C1 segment of cervical spinal cord (tissue), 14 donors: ENCODE results near the gene TFDP2.
"Not testable (repeated sequence)": the region's sequence is repeated elsewhere in the genome, so short reads cannot be mapped to it uniquely, and the experiment has no call there.

ENCODE experiments used
- DNase-seq, 14 donors: peaks; one replicate each; lab custom pipeline; 2025; lab: John Stamatoyannopoulos, UW

TFDP2 gene

DNA sequence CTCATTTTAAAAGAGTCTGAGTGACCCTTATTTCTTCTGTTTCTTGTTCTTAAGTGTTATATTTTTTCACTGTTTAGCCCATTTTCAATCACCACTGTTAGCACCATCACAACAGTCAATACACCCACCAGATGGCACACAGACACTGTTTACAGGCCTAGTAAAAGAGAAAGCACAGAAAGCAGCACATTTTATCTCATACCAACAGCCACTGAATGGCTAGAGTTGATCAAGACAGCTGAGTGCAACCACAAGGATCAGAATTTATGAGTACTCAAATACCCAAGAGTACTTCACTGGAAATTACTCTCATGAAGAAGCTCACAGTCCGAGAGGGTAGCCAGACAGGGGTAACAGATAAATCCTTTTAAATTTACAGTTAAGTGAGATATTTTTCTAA is 127.0 kb downstream of the TFDP2 start:
- no peak for DNase-seq

DNA sequence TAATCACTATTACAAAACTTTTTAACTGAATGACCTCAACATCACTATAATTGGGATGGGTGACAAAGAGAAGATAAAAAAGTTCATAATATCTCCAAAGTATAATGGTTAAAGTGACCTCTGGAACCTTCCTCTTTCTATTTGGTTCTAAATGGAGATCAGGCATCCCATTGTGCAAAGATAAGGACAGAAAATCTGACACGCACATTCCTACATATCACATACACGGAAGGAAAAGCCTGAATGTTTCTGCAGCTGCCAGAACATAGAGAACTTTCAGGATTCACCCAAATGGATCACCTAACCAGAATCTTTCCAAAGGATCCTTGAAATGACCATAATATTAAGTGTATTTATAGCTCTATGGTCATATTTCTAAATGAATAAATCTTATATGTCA is 128.2 kb downstream of the TFDP2 start:
- no peak for DNase-seq

DNA sequence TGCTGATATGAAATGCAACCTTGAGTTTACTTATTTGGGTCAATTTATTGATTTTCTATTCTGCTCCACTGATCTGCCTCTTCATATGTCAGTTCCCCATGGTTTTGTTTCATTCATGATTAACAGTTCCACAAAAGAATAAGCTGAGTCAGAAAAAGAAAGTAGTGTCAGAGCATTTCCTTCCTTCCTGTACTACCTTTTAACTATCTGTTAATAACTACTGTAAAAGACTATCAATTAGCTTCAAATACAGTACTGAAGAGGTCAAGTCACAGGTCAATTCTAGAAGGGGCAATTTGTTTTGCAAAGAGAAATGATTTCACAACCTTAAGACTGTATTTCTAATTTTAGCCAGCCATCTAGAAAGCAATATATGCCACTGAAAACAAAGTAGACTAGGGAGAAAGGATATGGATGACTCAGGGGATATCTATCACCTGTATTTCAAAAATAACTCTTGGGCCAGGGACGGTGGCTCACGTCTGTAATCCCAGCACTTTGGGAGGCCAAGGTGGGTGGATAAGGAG is 129.5 kb downstream of the TFDP2 start:
- no peak for DNase-seq

DNA sequence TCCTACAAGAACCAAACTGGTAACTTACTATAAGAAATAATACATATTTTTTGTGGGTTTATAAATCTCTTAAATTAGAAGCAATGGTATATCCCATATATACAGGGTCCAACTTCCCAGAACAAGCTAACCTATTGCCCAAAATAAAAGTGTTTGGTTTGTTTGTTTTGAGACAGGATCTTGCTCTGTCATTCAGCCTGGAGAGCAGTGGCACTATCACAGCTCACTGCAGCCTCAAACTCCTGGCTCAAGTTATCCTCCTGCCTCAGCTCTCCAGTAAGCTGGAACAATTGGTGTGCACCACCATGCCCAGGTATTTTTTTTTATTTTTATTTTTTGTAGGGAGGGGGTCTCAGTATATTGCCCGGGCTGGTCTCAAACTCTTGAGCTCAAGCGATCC is 135.4 kb downstream of the TFDP2 start:
- DNase-seq = no peak

GRCh38 chr3:142013326-142013980 is 135.9 kb downstream of the TFDP2 start:
- no peak for DNase-seq

- no peak for DNase-seq
These were observed 140.3 kb downstream of the TFDP2 start for GRCh38 chr3:142009029-142009428.

DNA sequence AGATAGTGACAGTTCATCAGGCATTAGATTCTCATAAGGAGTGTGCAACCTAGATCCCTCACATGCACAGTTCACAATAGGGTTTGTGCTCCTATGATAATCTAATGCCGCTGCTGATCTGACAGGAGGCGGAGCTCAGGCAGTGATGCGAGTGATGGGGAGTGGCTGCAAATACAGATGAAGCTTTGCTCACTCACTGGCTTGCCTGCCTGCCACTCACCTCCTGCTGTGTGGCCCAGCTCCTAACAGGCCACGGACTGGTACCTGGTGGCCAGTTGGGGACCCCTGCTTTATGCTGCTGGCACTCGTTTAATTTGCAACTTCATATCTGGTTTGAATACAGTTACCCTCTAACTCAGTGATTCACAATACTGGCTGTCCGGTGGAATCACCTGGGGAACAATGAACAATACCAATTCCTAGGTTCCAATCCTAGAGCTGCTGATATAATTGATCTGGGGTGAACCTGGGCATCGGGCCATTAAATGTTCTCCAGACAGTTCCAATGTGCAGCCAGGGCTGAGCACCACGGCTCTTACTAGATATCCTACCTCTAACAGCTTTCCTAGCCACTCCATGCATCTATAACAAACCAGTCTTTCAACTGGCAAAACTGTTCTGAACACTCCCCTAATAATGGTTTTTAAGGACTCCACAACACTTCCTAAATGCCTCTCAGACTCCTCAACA is 141.5 kb downstream of the TFDP2 start:
- no peak for DNase-seq

DNA sequence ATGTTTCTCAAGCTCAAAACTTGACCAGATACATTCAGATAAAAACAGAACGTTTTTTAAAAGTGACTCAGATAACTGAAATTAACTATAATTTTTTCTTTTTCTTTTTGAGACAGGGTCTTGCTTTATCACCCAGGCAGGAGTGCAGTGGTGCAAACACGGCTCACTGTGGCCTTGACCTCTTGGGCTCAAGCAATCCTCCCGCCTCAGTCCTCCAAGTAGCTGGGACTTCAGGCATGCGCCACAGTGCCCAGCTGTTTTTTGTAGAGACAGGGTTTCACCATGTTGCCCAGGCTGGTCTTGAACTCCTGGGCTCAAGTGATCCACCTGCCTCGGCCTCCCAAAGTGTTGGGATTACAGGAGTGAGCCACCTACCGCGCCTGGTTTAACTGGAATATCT is 144.4 kb downstream of the TFDP2 start:
- DNase-seq = not testable (repeated sequence)

- no peak for DNase-seq
These were observed 145.3 kb downstream of the TFDP2 start for GRCh38 chr3:142004025-142004424.

DNA sequence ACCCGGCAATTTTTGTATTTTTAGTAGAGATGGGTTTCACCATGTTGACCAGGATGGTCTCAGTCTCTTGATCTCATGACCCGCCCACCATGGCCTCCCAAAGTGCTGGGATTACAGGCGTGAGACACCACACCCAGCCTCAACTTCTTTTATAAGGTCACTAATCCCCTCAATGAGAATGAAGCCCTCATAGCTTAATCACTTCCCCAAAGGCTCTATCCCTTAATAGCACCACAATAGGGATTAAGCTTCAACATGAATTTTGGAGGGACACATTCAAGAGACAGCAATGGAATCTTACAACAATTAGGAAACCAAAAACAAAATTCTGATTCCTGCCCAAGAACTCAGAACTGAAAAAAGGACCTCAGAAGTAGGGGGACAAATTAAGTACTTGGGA is 146.1 kb downstream of the TFDP2 start:
- no peak for DNase-seq

DNA sequence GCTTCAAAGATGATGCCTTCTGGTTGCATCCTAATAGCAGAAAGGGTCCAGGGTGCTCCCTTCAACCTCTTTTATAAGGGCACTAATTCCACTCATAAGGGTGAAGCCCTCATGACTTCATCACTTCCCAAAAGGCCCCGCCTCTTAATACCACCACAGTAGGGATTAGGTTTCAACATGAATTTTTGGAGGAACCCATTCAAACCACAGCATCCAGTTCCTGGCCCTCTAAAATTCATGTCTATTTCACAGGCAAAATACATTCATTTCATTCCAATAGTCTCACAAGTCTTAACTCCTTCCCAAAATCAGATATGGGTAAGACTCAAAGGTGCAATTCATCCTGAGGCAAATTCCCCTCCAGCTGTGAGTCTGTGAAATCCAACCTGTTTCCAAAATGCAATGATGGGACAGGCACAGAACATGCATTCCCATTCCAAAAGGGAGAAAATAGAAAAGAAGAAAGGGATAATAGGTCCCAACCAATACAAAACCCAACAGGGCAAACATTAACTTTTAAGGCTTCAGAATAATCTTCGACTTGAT is 148.9 kb downstream of the TFDP2 start:
- DNase-seq = no peak

DNA sequence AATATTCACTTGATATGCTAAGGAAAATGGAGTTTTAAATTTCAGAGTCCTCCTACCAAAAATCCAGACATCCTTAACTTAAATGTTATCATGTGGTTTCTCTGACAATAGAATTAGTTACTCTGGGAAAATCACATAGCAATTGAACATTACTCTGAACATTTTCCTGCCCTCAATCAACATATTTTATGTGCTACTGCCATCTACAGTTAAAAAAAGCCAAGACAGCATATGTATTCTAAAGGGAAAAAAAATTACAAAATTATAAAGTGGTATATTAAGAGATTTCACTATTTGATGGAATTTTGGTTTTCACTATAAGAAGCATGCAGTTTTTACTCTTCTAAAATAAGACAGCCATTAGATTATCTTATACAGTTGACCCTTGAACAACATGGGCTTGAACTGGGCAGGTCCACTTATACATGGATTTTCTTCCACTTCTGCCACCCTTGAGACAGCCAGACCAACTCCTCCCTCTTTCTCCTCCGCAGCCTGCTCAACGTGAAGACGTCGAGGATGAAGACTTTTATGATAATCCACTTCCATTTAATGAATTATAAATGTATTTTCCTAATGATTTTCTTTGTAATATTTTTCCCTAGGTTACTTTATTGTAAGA is 150.6 kb downstream of the TFDP2 start:
- peak in 1 of 14 donors; percentile 9 for DNase-seq

- no peak for DNase-seq
These were observed 152.9 kb downstream of the TFDP2 start for GRCh38 chr3:141996437-141996836.

- DNase-seq = no peak
These were observed 154.5 kb downstream of the TFDP2 start for GRCh38 chr3:141994856-141995255.

DNA sequence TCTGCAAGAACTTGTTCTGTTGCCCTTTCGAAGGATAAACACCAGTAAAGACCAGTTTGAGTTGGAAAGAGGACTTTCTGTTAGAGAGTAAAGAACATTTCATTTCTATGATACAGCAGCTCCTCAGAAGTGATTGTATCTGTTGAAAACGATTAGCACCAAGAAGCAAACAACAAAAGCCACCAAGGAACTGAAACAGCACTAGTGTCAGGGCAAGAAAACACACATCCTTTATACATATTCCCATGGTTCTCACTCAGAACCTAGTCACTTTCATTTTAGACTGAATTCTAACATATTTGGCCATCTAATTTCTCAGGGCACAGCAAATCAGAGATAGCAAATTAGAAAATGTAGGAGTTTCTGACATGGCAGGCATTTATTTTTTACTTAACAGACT is 156.8 kb downstream of the TFDP2 start:
- DNase-seq = no peak

DNA sequence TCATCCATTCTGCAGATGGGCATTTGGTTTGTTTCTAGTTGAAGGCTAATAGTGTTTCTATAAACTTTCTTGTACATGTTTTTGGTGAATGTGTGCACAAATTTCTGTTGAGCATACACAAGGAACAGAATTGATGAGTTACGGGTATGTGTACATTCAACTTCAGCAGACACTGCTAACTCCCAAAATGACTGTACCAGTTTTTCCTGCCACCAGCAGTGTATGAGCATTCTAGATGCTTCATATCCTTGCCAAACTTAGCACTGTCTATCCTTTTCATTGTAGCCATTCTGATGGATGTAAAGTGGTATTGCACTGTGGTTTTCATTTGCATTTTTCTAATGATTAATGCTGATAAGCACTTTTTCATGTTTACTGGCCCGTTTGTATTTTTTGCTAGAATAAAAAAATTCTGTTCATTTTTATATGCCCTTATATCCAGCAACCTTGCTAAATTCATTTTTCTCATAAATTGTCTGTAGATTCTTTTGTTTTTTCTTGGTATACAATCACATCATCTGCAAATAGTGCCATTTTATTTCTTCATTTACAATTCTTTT is 162.7 kb downstream of the TFDP2 start:
- DNase-seq = no peak

DNA sequence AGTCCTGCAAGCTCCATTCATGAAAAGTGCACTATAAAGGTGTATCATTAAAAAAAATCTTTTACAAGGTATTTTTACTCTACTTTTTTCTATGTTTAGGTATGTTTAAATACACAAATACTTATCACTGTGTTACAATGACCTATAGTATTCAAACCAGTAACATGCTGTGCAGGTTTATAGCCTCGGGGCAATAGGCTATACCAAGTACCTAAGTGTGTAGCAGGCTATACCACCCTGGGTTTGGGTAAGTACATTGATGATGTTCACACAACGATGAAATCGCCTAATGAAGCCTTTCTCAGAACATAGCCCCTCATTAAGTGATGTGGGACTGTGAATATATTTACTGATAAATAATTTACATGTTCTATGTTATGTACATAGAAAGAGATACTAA is 168.3 kb downstream of the TFDP2 start:
- no peak for DNase-seq

DNA sequence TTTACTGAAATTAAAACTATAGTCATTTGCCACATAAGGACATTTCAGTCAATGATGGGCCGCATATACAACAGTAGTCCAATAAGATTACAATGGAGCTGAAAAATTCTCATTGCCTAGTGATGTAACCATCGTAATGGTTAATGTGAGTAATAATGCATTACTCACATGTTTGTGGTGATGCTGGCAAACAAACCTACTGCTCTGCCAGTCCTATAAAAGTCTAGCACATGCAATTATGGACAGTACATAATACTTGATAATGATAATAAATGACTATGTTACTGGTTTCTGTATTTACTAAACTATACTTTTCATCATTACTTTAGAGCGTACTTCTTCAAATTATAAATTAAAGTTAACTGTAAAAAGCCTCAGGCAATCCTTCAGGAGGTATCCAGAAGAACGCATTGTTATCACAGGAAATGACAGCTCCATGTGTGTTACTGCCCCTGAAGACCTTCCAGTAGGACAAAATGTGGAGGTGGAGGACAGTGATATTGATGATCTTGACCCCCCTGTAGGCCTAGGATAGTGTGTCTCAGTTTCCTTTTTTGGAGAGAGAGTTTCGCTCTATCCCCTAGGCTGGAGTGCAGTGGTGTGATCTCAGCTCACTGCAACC is 170.2 kb downstream of the TFDP2 start:
- DNase-seq = no peak

DNA sequence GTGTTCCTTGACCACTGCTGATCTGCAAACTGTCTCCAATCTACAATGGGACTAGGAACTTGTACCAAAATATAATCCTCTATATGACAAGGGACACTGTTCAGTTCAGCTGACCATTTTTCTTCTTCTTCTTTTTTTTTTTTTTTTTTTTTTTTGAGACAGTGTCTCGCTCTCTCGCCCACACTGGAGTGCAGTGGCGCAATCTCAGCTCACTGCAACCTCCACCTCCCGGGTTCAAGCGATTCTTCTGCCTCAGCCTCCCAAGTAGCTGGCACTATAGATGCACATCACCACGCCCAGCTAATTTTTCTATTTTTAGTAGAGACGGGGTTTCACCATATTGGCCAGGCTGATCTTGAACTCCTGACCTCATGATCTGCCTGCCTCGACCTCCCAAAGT is 174.6 kb downstream of the TFDP2 start:
- not testable (repeated sequence) for DNase-seq

- no peak for DNase-seq
These were observed 176.9 kb downstream of the TFDP2 start for GRCh38 chr3:141972399-141972798.

DNA sequence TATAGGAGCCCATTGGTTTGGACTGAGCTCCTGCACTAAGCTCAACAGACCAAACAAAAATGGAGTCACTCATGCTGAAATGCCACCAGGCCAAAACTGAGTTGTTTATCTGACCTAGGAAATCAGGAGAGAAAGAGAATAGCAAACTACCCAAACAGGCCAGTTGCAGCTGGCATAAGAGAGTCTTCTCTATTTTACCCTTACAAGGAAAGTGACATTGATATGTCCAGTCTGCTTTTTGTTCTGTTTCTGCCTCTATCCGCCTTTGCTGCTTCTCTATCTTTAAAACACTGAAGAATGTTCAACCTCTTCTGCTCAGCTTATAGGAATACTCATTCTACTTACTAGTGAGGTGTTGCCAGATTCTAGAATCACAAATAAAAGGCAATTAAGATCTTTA is 177.8 kb downstream of the TFDP2 start:
- no peak for DNase-seq

GRCh38 chr3:141969711-141970110 is 179.6 kb downstream of the TFDP2 start:
- DNase-seq = peak in 1 of 14 donors; percentile 16
